Gastrocnemius medialis (tissue), 4 donors: ENCODE data around the gene ZNF606. TPM values are rescaled to one million over a fixed set of nuclear protein-coding genes. Genes with fewer than 3 reads are reported as not detected.

ENCODE experiments used
- ATAC-seq, 2 donors: fragments of 150-250 bp; one replicate each; pipeline ENCODE4 v1.9.1; 2016
- DNase-seq, 2 donors: peaks; one replicate each; pipeline ENCODE4 v3.0.0-alpha.2; 2019
- H3K27ac ChIP-seq, 4 donors: fragments of 200-600 bp; sonication (generic); 1 replicate in 1 of 4; 2 replicates in 3 of 4; pipeline ENCODE4 v1.5.1; 2016 to 2018; ENCODE audit warnings: mild to moderate bottlenecking in 2 of 4, moderate library complexity in 1 of 4
- H3K27me3 ChIP-seq, 3 donors: fragments of 200-600 bp; sonication (generic) in 2 of 3; 1 replicate in 1 of 3; 2 replicates in 2 of 3; pipeline versions ENCODE4 v1.5.1 to v1.6.0; 2016 to 2019; ENCODE audit warnings: mild to moderate bottlenecking in 1 of 3, moderate library complexity in 1 of 3
- H3K36me3 ChIP-seq, 2 donors: fragments of 200-600 bp; sonication (generic) in 1 of 2; one replicate each; pipeline ENCODE4 v1.5.1; 2017 to 2018
- H3K4me1 ChIP-seq, 2 donors: fragments of 200-600 bp; sonication (generic) in 1 of 2; one replicate each; pipeline ENCODE4 v1.5.1; 2016 to 2017; ENCODE audit warnings: mild to moderate bottlenecking in 2 of 2
- H3K4me3 ChIP-seq, 4 donors: fragments of 200-600 bp; sonication (generic) in 3 of 4; 1 replicate in 1 of 4; 2 replicates in 3 of 4; pipeline ENCODE4 v1.5.1; 2016 to 2019; ENCODE audit warnings: mild to moderate bottlenecking in 2 of 4
- H3K9me3 ChIP-seq, 3 donors: fragments of 200-600 bp; sonication (generic) in 2 of 3; 1 replicate in 1 of 3; 2 replicates in 2 of 3; pipeline ENCODE4 v1.5.1; 2016 to 2019
- POLR2A ChIP-seq, 2 donors: fragments of 450-650 bp; IDR thresholded peaks; one replicate each; pipeline ENCODE4 v1.6.1; 2017; ENCODE audit warnings: antibody characterized with exemption in 2 of 2, mild to moderate bottlenecking in 2 of 2, moderate library complexity in 2 of 2
- in situ Hi-C, 4 donors: fragments of 200-750 bp; cut with MboI; loops; one replicate each; pipeline versions ENCODE4 v1.15.0 to v1.8.0; 2017; ENCODE audit warnings: low sequenced_read_pairs in 4 of 4
- intact Hi-C: fragments of 100-400 bp; cut with DNase I; formaldehyde crosslinking; loops from one replicate; pipeline ENCODE4 v1.15.1; 2023; ENCODE audit warnings: low total_unique reads
- total RNA-seq, 4 donors: library from RNA; depleted of rRNA; stranded (reverse); fragments of >200 nt; gene quantifications; one replicate each; pipeline versions ENCODE4 v1.1.0 to v1.2.3, GENCODE V29; 2016
- TF ChIP-seq, protein P1 (sequence below), 5 experiments: fragments of 450-650 bp in 3 of 5; fragments of 200-600 bp in 2 of 5; sonication (generic) in 2 of 5; IDR thresholded peaks in 4 of 5; conservative IDR thresholded peaks in 1 of 5; 1 replicate in 4 of 5; 2 replicates in 1 of 5; pipeline ENCODE4 v1.5.1; 2016 to 2019; ENCODE audit warnings: antibody characterized with exemption in 5 of 5, mild to moderate bottlenecking in 3 of 5, moderate library complexity in 3 of 5

The ZNF606 gene
- total RNA-seq, 4 donors from 2014 or later, result 2.9 to 15.3 (median 6.6) TPM

DNA sequence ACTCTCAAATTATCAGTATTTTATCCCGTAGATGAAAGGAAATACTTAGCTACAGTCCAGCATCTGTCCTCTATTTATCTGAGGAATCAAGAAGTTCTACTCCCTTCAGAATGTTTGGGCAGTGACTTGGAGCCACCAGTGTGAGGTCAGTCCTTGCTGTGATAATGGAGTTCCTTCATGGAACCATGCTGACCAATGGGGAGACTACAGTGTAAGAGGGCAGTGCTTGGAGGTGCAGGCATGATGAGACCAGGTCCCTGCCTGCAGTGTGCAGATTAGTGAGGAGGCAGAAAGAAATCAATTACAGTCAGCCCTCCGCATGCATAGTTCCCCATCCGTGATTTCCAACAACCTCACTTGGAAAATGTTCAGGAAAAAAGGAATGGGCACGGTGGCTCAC, 28.2 kb downstream of the ZNF606 start, which contains the start of gene C19orf18:
TSS of gene C19orf18 (minus strand) at position 101 of the 400 bp plus-strand sequence. CDS start 102 bp downstream, outside the sequence.
- Histone ChIP-seq H3K27me3 (no peaks in the 10 kb centered on the region), H3K9me3 (peaks cover 43 to 83% (median 43%) of the 10 kb centered on the region in 3 donors), H3K27ac (no peak within 1 kb of the TSS), H3K4me3 (peak within 1 kb of the TSS in 1 of 4 donors; percentile 30), H3K4me1 (no peaks in the 10 kb centered on the region), H3K36me3 (peaks cover 13 to 79% of the 10 kb centered on the region in 2 donors)
- intact Hi-C loops (no loop called here), in situ Hi-C loops (no loop called here)
- TF ChIP-seq, protein P1, sequence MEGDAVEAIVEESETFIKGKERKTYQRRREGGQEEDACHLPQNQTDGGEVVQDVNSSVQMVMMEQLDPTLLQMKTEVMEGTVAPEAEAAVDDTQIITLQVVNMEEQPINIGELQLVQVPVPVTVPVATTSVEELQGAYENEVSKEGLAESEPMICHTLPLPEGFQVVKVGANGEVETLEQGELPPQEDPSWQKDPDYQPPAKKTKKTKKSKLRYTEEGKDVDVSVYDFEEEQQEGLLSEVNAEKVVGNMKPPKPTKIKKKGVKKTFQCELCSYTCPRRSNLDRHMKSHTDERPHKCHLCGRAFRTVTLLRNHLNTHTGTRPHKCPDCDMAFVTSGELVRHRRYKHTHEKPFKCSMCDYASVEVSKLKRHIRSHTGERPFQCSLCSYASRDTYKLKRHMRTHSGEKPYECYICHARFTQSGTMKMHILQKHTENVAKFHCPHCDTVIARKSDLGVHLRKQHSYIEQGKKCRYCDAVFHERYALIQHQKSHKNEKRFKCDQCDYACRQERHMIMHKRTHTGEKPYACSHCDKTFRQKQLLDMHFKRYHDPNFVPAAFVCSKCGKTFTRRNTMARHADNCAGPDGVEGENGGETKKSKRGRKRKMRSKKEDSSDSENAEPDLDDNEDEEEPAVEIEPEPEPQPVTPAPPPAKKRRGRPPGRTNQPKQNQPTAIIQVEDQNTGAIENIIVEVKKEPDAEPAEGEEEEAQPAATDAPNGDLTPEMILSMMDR (IDR thresholded peaks at IDR 0.05 in 4 of 5, conservative IDR thresholded peaks at IDR 0.05 in 1 of 5), result no peak
- TF ChIP-seq POLR2A (IDR thresholded peaks at IDR 0.05), result no peak
- no peak for DNase-seq
- ATAC-seq, result no peak

DNA sequence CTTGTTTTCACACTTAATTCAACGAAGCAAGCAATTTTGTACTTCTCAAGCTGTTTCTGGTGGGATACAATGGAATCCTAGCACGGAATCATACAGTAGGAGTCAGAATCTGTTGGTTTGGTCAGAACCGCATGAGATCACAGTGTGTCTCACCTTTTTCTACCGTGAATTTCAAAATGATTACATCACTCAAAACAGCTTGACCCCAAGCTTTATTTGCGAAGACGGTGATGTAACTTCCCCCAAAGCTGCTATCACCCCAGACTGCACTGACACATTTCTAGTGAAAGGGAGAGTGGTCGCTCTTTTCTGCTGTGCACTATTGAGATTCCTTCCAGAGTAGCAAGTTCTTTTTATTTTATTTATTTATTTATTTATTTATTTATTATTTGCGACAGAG, 37.9 kb downstream of the ZNF606 start:
- Histone ChIP-seq H3K27me3 (no peaks in the 10 kb centered on the region), H3K4me1 (no peaks in the 10 kb centered on the region), H3K9me3 (peaks cover 7 to 50% (median 14%) of the 10 kb centered on the region in 3 donors), H3K4me3 (peak overlapping the region in 1 of 4 donors; percentile 13), H3K36me3 (peaks cover 3 to 56% of the 10 kb centered on the region in 2 donors), H3K27ac (no peak overlapping the region)
- in situ Hi-C loops (no loop called here), intact Hi-C loops (no loop called here)
- no peak for DNase-seq
- TF ChIP-seq, protein P1 (IDR thresholded peaks at IDR 0.05 in 4 of 5, conservative IDR thresholded peaks at IDR 0.05 in 1 of 5), result no peak
- no peak for TF ChIP-seq POLR2A (IDR thresholded peaks at IDR 0.05)
- no peak for ATAC-seq

DNA sequence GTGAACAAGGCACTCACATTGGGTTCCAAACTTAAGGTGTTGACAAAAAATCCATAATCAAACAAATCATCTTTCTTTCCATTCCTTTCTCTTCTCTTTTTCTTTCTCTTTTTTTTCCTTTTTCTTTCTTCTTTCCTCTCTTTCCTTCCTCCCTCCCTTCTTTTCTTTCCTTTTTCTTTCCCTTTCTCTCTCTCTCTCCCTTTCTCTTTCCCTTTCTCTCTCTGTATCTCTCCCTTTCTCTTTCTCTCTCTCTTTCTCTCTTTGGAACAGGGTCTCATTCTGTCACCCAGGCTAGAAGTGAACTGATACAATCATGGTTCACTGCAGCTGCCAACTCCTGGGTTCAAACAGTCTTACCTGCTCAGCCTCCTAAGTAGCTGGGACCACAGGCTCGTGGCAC, 40.8 kb downstream of the ZNF606 start:
- no peaks in the 10 kb centered on the region for H3K4me1 ChIP-seq

DNA sequence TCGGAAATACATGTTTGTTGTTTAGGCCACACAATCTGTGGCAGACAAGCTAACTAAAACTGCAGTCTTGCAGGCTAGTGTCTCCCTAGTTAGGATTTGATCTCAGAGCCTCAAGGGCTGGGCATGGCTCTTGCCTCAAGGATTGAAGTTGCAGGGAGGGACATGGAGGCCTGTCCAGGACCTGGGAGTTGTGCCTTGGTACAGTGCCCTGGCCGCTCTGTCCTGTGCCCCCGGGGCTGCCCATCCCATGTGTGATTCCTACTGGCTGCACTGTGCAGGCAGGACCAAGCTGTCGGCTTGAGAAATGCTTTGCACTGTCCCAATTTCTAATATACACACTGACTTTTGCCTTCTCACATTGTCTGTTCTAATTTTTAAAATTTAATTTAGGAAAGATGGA, 47.6 kb downstream of the ZNF606 start:
- ATAC-seq (no peak), DNase-seq (no peak)
- intact Hi-C loops, result no loop called here
- Histone ChIP-seq H3K36me3 (peaks cover 0 to 10% of the 10 kb centered on the region in 2 donors), H3K4me1 (no peaks in the 10 kb centered on the region), H3K9me3 (peaks cover 0 to 23% (median 0%) of the 10 kb centered on the region in 3 donors), H3K27me3 (no peaks in the 10 kb centered on the region), H3K27ac (no peak overlapping the region), H3K4me3 (no peak overlapping the region)
- in situ Hi-C loops, result no loop called here
- TF ChIP-seq POLR2A (IDR thresholded peaks at IDR 0.05), result no peak
- TF ChIP-seq, protein P1 (IDR thresholded peaks at IDR 0.05 in 4 of 5, conservative IDR thresholded peaks at IDR 0.05 in 1 of 5), result no peak

More for the DNA sequence above, 40.8 kb downstream of the ZNF606 start:
- TF ChIP-seq, protein P1 (IDR thresholded peaks at IDR 0.05 in 4 of 5, conservative IDR thresholded peaks at IDR 0.05 in 1 of 5), result no peak
- no peak for TF ChIP-seq POLR2A (IDR thresholded peaks at IDR 0.05)
- Histone ChIP-seq H3K9me3 (peaks cover 6 to 57% (median 7%) of the 10 kb centered on the region in 3 donors), H3K27ac (no peak overlapping the region), H3K27me3 (no peaks in the 10 kb centered on the region), H3K4me3 (no peak overlapping the region), H3K36me3 (peaks cover 0 to 49% of the 10 kb centered on the region in 2 donors)
- ATAC-seq (no peak), DNase-seq (no peak)
- in situ Hi-C loops (no loop called here), intact Hi-C loops (no loop called here)

DNA sequence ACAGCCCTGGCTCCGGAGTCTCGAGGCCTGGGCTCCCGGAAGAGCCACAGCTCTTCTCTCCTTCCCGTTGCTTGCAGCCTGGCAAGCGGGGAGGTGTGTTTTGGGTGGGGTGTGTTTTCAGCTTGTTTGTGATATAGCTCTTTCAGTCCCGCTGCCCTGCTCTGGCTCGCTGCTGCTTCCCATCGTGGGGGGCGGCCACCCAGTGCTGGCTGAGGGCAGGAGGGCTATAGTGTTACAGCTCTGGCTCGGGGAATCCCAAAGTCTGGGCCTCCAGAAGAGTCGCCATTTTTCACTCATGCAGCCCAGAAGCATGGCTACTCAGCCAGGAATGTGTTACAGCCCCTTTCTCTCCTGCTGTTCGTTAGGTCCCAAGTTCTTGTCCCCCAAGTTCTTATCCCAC, 52.9 kb downstream of the ZNF606 start:
- in situ Hi-C loops (no loop called here), intact Hi-C loops (loop anchor here (5.0 kb wide), 2 partner anchors 53 to 372 kb away; partner anchors contain the start of genes ZNF416 and ZNF606)
- DNase-seq (no peak), ATAC-seq (no peak)
- peaks cover 0 to 7% of the 10 kb centered on the region in 2 donors for H3K36me3 ChIP-seq
- no peaks in the 10 kb centered on the region for H3K27me3 ChIP-seq
- peaks cover 7 to 8% of the 10 kb centered on the region in 2 donors for H3K4me1 ChIP-seq
- H3K9me3 ChIP-seq, result peaks cover 0 to 7% (median 0%) of the 10 kb centered on the region in 3 donors
- no peak overlapping the region for H3K27ac ChIP-seq
- no peak overlapping the region for H3K4me3 ChIP-seq
- TF ChIP-seq, protein P1 (IDR thresholded peaks at IDR 0.05 in 4 of 5, conservative IDR thresholded peaks at IDR 0.05 in 1 of 5), result no peak
- no peak for TF ChIP-seq POLR2A (IDR thresholded peaks at IDR 0.05)
